K562 (cell line): ENCODE measurements around the gene RPS2. TPM values are rescaled to one million over a fixed set of nuclear protein-coding genes. Genes with fewer than 3 reads are reported as not detected.

Source experiments
- ATAC-seq: fragments of 200-7000 bp; cut with Tn5 transposase; 3 replicates; pipeline ENCODE4 v1.9.1; 2020; ENCODE audit warnings: moderate library complexity
- BruUV-seq: library from RNA; stranded (reverse); fragments of 400-500 nt; replicated peaks from 2 replicates; lab custom pipeline; 2021; lab: Mats Ljungman, UMichigan
- CTCF ChIA-PET: fragments of 300-600 bp; formaldehyde crosslinking; extraction: SDS; loops from one replicate; lab custom pipeline; 2021; ENCODE audit warnings: low intra/inter-chr PET ratio; lab: Yijun Ruan, JAX
- POLR2A ChIA-PET: fragments of 300-600, 350-650 bp; sonication (Branson Sonifier 250); formaldehyde crosslinking; extraction: SDS; loops from one replicate; lab custom pipeline; 2021; ENCODE audit warnings: antibody characterized with exemption, inconsistent platforms; lab: Yijun Ruan, JAX
- DNase-seq, 4 experiments: peaks; one replicate each; pipeline versions ENCODE4 v3.0.0 to v3.0.0-alpha.2; 2011 to 2018; ENCODE audit warnings: low spot score in 3 of 4, mixed read lengths in 3 of 4; ENCODE audit errors: extremely low read depth in 1 of 4
- FAIRE-seq: peaks from 2 replicates; lab custom pipeline; 2011; peaks lifted over from hg19 to GRCh38; lab: Jason Lieb, UNC
- H2AFZ ChIP-seq: 2 replicates; pipeline ENCODE4 v1.6.0; 2011; ENCODE audit warnings: low read depth, low read length, control low read depth, inconsistent platforms
- H3K27ac ChIP-seq: fragments of 200-600 bp; 3 replicates; pipeline ENCODE4 v1.8.0; 2011; ENCODE audit warnings: low read depth, mild to moderate bottlenecking, control low read depth, inconsistent platforms, low read length, moderate library complexity, mixed read lengths; ENCODE audit errors: extremely low read depth
- H3K27me3 ChIP-seq, 2 experiments: fragments of 300-600 bp in 1 of 2; 2 replicates in 1 of 2; 3 replicates in 1 of 2; pipeline versions ENCODE4 v1.6.0 to v1.8.0; 2011; ENCODE audit warnings: inconsistent platforms in 2 of 2, low read length in 2 of 2, mild to moderate bottlenecking in 1 of 2, mixed read lengths in 1 of 2, moderate library complexity in 1 of 2; ENCODE audit not compliant: control insufficient read depth in 2 of 2, insufficient read depth in 2 of 2
- H3K36me3 ChIP-seq: fragments of 300-600 bp; 3 replicates; pipeline ENCODE4 v1.8.0; 2011; ENCODE audit warnings: mild to moderate bottlenecking, low read length, inconsistent platforms; ENCODE audit not compliant: control insufficient read depth, insufficient read depth
- H3K4me1 ChIP-seq, 2 experiments: fragments of 200-600 bp in 1 of 2; replicated peaks in 1 of 2; 2 replicates in 1 of 2; 3 replicates in 1 of 2; pipeline versions ENCODE4 v1.5.1 to v1.8.0; 2011; ENCODE audit warnings: inconsistent platforms in 2 of 2, low read length in 2 of 2, mild to moderate bottlenecking in 1 of 2, mixed read lengths in 1 of 2, moderate library complexity in 1 of 2; ENCODE audit not compliant: control insufficient read depth in 2 of 2, insufficient read depth in 2 of 2
- H3K4me2 ChIP-seq: 2 replicates; pipeline ENCODE4 v1.6.1; 2011; ENCODE audit warnings: low read length, control low read depth, inconsistent platforms, mixed read lengths; ENCODE audit not compliant: insufficient read depth
- H3K4me3 ChIP-seq: fragments of 200-600 bp; sonication (generic), shearing (Covaris generic); 2 replicates; pipeline ENCODE4 v1.5.1; 2016; ENCODE audit warnings: control low read depth, inconsistent platforms
- H3K79me2 ChIP-seq: fragments of 200-600 bp; 3 replicates; pipeline ENCODE4 v1.8.0; 2011; ENCODE audit warnings: low read length, inconsistent platforms; ENCODE audit not compliant: control insufficient read depth, insufficient read depth
- H3K9ac ChIP-seq, 2 experiments: 2 replicates each; pipeline versions ENCODE4 v1.6.0 to v1.6.1; 2011; ENCODE audit warnings: low read depth in 2 of 2, low read length in 2 of 2, control low read depth in 1 of 2, inconsistent platforms in 1 of 2, mild to moderate bottlenecking in 1 of 2, mixed read lengths in 1 of 2; ENCODE audit not compliant: insufficient read depth in 1 of 2
- H3K9me1 ChIP-seq: one replicate; pipeline ENCODE4 v1.6.0; 2011; ENCODE audit warnings: inconsistent platforms, mild to moderate bottlenecking, low read length, moderate library complexity; ENCODE audit not compliant: control insufficient read depth, insufficient read depth
- H3K9me3 ChIP-seq: replicated peaks from 2 replicates; pipeline ENCODE4 v1.5.1; 2011; ENCODE audit warnings: low read depth, low read length, inconsistent platforms; ENCODE audit not compliant: control insufficient read depth, insufficient read depth
- H4K20me1 ChIP-seq: replicated peaks from 2 replicates; pipeline ENCODE4 v1.6.1; 2011; ENCODE audit warnings: low read length, inconsistent platforms, mixed read lengths; ENCODE audit not compliant: control insufficient read depth, insufficient read depth
- CREBBP ChIP-seq: IDR thresholded peaks from one replicate; pipeline ENCODE4 v1.6.1; 2012; ENCODE audit warnings: low read depth, mild to moderate bottlenecking, control low read depth, inconsistent platforms, low read length
- CREM ChIP-seq: IDR thresholded peaks from 2 replicates; pipeline ENCODE4 v1.6.1; 2014; ENCODE audit warnings: antibody characterized with exemption, low read depth
- CTCF ChIP-seq, 3 experiments: IDR thresholded peaks in 2 of 3; conservative IDR thresholded peaks in 1 of 3; 2 replicates each; pipeline ENCODE4 v1.5.1; 2011 to 2012; ENCODE audit warnings: low read length in 3 of 3, mild to moderate bottlenecking in 3 of 3, control low read depth in 2 of 3, improper control_type of control experiment in 1 of 3, inconsistent platforms in 1 of 3, low read depth in 1 of 3, mixed read lengths in 1 of 3, moderate library complexity in 1 of 3; ENCODE audit not compliant: insufficient read depth in 2 of 3
- NFXL1 ChIP-seq: fragments of 450-650 bp; formaldehyde crosslinking; IDR thresholded peaks from 2 replicates; pipeline ENCODE4 v1.4.0; 2021; ENCODE audit warnings: mild to moderate bottlenecking
- POLR2A ChIP-seq: fragments of 450-650 bp; conservative IDR thresholded peaks from 2 replicates; pipeline ENCODE4 v1.6.1; 2016
- SAP30 ChIP-seq: fragments of 200-600 bp; sonication (generic); IDR thresholded peaks from 2 replicates; pipeline ENCODE4 v1.6.1; 2012; ENCODE audit warnings: borderline replicate concordance, low read depth, mild to moderate bottlenecking, moderate library complexity, low read length, control low read depth, inconsistent platforms; ENCODE audit not compliant: insufficient read depth, poor library complexity, severe bottlenecking
- SIN3B ChIP-seq: fragments of 450-650 bp; IDR thresholded peaks from 2 replicates; pipeline ENCODE4 v1.6.1; 2017; ENCODE audit warnings: low read depth, mild to moderate bottlenecking, moderate library complexity
- SMARCA5 ChIP-seq: fragments of 450-650 bp; IDR thresholded peaks from 2 replicates; pipeline ENCODE4 v1.6.1; 2016
- SUPT5H ChIP-seq: fragments of 450-650 bp; IDR thresholded peaks from 2 replicates; pipeline ENCODE4 v1.6.1; 2016
- ZFP36 ChIP-seq: fragments of 150-350 bp; IDR thresholded peaks from 2 replicates; pipeline ENCODE4 v1.6.1; 2018; ENCODE audit warnings: low read length, low read depth; ENCODE audit not compliant: partially characterized antibody
- ZNF253 ChIP-seq: fragments of 250-450 bp; sonication (Bioruptor Pico); conservative IDR thresholded peaks from 2 replicates; pipeline ENCODE4 v1.6.1; 2021; ENCODE audit warnings: mild to moderate bottlenecking
- ZNF407 ChIP-seq: fragments of 450-650 bp; IDR thresholded peaks from 2 replicates; pipeline ENCODE4 v1.6.1; 2016; ENCODE audit warnings: low read depth
- WGBS: fragments of 100-300 bp; shearing (Covaris generic); methylation state at CpG from one replicate; pipeline ENCODE4 v1.1.6; 2016; ENCODE audit warnings: low coverage, mixed read lengths; ENCODE audit not compliant: insufficient coverage; ENCODE audit errors: missing lambda C conversion rate; 5-methylcytosine and 5-hydroxymethylcytosine counted together
- in situ Hi-C: fragments of 300-500 bp; cut with MboI; formaldehyde crosslinking; loops from 4 replicates; pipeline ENCODE4 v1.15.0; 2018; ENCODE audit warnings: inconsistent platforms, mixed read lengths
- intact Hi-C: fragments of 100-400 bp; cut with micrococcal nuclease; formaldehyde crosslinking; loops from 2 replicates; pipeline ENCODE4 v1.14.2; 2022
- polyA plus RNA-seq, 8 experiments: library from polyadenylated mRNA; depleted of rRNA in 4 of 8; stranded (reverse) in 5 of 8; unstranded in 3 of 8; fragments of >200 nt; fragmentation: Nextera tagmentation in 2 of 8; fragmentation: Illumina TruSeq in 1 of 8; extraction: Ambion mirVana in 2 of 8; extraction: Trizol in 1 of 8; gene quantifications; 2 replicates each; pipeline versions ENCODE4 v1.2.1 to v1.2.3, GENCODE V29; 2011 to 2014; ENCODE audit warnings: inconsistent platforms in 1 of 8, missing spikeins in 1 of 8
- total RNA-seq, 7 experiments: library from RNA; depleted of rRNA in 6 of 7; stranded (reverse); fragments of >200 nt in 6 of 7; fragmentation: Illumina TruSeq in 2 of 7; extraction: Trizol in 2 of 7; gene quantifications; 2 replicates each; pipeline versions ENCODE4 v1.2.1 to v1.2.3, GENCODE V29; 2011 to 2021; ENCODE audit warnings: low replicate concordance in 1 of 7

RPS2 gene
- total and polyA plus RNA-seq, 9 of the 15 experiments (the other 6 are each of a cell fraction or from before 2014, with no cell fraction given) = 834 to 4,794 (median 3,793) TPM

- Histone ChIP-seq H3K9me1 (no peaks in the 10 kb centered on the region), H3K4me2 (peak overlapping the region; percentile 79), H3K9ac (peak overlapping the region in 1 of 2 experiments; percentile 85; a peak in 2 of 4 replicates), H3K4me3 (peak overlapping the region; percentile 70), H3K27ac (no peak overlapping the region), H2AFZ (peak overlapping the region; percentile 88), H3K36me3 (peaks cover 37% of the 10 kb centered on the region; the same call in 2 of the 3 replicates), H3K4me1 (peaks cover 6 to 77% of the 10 kb centered on the region in 2 experiments; a peak in 4 of 5 replicates), H4K20me1 (no peaks in the 10 kb centered on the region), H3K79me2 (peaks cover 16% of the 10 kb centered on the region), H3K27me3 (no peaks in the 10 kb centered on the region), H3K9me3 (no peaks in the 10 kb centered on the region)
- ChIA-PET POLR2A (interaction anchor here (0.8 to 10.2 kb wide), 4 partner anchors 9 to 44 kb away, joined by 3 to 103 read pairs (median 10); partner anchors contain the start of genes RNF151, RPS2 and TBL3), CTCF (no interaction called here)
- no peak for DNase-seq
- FAIRE-seq = peak; percentile 63
- in situ Hi-C loops = no loop called here
- WGBS = 15% methylated on average over 19 of the region's 19 CpGs
- ATAC-seq = no peak
- intact Hi-C loops = no loop called here
- BruUV-seq = no TSS peak
- TF ChIP-seq CREBBP (no peak), ZFP36 (peak; percentile 90), ZNF407 (no peak), SMARCA5 (peak; percentile 36; the same call in 1 of the 2 replicates), SUPT5H (0 out of 2 replicates have a peak, but pooled peaks have one; percentile 9), POLR2A (0 out of 2 replicates have a peak, but pooled peaks have one; percentile 43), CREM (no peak), SIN3B (0 out of 2 replicates have a peak, but pooled peaks have one; percentile 6), NFXL1 (CRISPR knock-in tag) (no peak), SAP30 (peak; percentile 13), CTCF (IDR thresholded peaks at IDR 0.05 in 2 of 3, conservative IDR thresholded peaks at IDR 0.05 in 1 of 3; ENCODE audit: insufficient read depth in 2 of 3, low read depth in 1 of 3, low read length in 3 of 3) (0 out of 6 replicates have a peak, but pooled peaks of 1 of the 3 experiments have one; percentile 38), ZNF253 (CRISPR knock-in tag) (no peak)
Observed at GRCh38 chr16:1982991-1983543, 18.4 kb upstream of the RPS2 start.
